Ammon's horn (tissue), 1 donor: ENCODE results near the gene TMEM131.
"Not testable (repeated sequence)": the region's sequence is repeated elsewhere in the genome, so short reads cannot be mapped to it uniquely, and the experiment has no call there.

Experiments
- DNase-seq: peaks from one replicate; pipeline ENCODE4 v3.0.0-alpha.2; 2016; ENCODE audit warnings: low spot score

Gene TMEM131

GRCh38 chr2:97953853-97954252 lies 41.9 kb downstream of the TMEM131 start:
- DNase-seq = no peak

- no peak for DNase-seq
Measured at GRCh38 chr2:97952357-97952756, 43.4 kb downstream of the TMEM131 start.

GRCh38 chr2:97951155-97951680 lies 44.5 kb downstream of the TMEM131 start:
- no peak for DNase-seq

DNA sequence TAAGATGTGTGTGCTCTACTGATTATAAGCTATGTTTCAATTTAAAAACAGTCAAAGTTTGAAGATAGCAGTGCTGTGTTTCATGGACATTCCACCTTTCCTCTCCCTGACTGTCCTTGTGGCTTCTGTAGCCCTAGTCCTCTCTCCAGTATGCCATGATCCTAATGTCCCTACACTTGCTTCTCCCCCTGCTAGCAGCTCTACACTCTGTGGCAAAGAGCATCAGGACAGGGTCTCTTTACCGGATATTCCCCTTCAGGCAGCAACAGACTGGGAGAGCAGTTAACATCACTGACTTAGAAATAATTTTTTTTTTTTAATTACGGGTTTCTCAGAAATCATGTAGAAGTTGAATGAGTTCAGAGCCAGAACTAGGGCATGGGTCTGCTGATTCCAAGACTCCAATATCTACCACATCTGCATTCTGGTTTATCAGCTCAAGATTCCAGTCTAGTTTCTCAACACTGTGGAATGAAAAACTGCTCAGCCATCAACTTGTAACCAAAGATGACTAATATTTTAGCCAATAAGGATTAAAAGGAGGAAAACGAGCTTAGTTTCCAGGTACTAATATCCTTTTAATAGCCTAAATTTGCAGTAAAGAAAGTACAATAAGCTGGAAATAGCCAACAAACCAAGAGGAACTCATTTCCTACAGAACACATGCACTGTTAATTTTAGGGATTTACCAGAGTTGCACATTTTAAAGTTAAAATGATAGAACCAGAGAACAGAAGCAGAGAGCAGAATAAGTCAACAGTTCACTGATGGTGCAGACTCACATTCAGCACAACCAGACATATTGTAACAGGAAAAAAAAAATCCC lies 45.2 kb downstream of the TMEM131 start:
- no peak for DNase-seq

DNA sequence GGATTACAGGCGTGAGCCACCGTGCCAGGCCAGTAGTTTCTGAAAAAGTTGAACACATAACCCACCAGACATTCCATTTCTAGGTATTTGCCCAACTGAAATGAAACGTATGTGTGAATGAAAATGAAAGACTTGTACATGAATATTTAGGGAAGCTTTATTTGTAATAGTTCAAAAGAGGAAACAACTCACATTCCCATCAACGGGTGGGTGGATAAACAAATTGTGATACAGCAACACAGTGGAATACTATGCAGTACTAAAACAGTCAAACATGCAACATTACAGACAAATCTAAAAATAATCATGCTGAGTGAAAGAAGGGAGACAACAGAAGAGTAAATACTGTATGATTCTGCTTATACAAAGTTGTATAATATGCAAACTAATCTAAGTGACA lies 46.8 kb downstream of the TMEM131 start:
- DNase-seq = no peak

GRCh38 chr2:97945791-97946190 lies 50.0 kb downstream of the TMEM131 start:
- DNase-seq = no peak

DNA sequence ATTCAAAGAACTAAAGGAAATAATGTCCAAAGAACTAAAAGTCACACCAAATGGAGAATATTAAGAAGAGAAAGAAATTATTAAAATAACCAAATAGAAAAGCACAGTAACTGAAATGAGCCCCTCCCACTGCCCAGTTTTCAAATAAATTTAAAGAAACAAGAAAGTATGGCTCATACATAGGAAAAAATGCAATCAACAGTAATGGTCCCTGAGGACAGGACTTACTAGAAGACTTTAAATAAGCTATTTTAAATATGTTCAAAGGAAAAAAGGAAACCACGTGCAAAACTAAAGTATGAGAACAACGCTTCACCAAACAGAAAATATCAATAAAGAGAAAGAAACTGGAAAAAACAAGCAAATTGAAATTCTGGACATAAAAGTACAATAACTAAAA lies 58.9 kb downstream of the TMEM131 start:
- no peak for DNase-seq

- no peak for DNase-seq
Measured at GRCh38 chr2:97936199-97936598, 59.5 kb downstream of the TMEM131 start.

DNA sequence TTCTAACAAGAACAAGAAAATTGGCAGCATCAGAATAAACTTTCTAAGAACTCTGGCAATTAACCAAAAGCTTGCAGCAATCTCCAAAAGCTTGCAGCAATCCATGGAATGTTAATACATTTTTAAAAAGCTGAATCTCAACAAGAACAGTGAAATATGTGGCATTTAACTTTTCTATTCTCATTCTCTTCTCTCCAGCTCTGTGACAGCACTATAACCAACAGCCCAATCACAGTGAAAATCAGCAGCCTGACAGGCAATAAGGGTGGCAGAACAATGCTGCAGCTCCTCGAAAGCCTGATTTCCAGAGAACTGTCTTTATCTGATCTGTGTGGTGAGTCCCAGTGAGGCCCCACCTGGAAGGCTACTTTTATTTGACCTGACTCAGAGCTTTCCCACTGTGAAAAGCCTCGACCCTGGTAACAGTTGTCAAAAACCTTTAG lies 60.0 kb downstream of the TMEM131 start:
- peak; percentile 10 for DNase-seq

- no peak for DNase-seq
Measured at GRCh38 chr2:97932975-97933662, 62.6 kb downstream of the TMEM131 start.

- DNase-seq = no peak
Measured at GRCh38 chr2:97931858-97932225, 63.9 kb downstream of the TMEM131 start.

DNA sequence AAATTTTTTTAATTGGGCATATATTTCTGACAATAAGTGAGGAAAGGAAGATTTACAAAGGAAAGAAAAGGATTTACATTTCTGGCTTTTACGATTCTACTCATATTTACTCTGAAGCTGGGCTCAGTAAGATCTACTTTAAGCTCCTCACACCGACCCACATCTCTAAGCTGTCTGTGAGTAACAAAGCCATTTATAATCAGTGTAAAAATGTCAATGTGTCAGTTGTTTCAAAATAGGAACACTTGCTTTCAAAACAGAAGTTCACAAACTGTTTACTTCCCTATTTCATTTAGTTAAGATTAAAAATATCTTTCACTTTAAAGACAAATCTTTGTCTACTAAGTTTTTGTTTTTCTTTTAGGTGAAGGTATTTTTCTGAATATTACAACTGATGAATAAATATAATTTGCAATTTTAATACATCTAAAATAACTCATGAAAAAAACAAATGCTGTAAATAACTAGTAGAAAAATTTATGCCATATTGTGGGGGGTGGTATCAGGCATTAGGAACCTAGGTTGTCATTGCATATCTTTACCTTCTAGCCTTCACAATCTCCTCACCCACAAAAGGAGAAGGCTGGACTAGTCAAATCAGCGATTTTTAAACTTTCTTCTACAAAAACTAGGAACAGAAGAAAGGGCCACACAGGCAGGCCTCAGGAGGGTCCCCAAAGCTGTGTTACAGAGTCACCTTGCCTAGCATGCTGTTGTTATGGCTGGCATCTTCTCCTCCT lies 64.5 kb downstream of the TMEM131 start:
- peak; percentile 19 for DNase-seq

GRCh38 chr2:97928591-97928990 lies 67.2 kb downstream of the TMEM131 start:
- DNase-seq = no peak

- DNase-seq = no peak
Measured at GRCh38 chr2:97926946-97927345, 68.8 kb downstream of the TMEM131 start.

DNA sequence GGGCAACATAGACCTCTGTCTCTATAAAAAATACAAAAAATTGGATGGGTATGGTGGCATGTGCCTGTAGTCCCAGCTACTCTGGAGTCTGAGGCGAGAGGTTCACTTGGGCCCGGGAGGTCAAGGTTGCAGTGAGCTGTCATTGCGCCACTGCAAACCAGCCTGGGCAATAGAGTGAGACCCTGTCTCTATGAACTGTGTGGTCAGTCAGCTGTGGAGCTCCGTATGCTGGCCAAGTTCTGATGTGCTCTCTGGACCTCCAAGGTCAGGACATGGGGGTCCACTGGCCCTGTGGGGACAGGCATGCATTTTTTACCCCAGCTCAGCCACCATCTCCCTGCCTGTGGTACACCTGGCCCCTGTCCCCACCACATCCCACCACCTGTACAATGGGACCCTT lies 71.6 kb downstream of the TMEM131 start:
- DNase-seq = no peak

DNA sequence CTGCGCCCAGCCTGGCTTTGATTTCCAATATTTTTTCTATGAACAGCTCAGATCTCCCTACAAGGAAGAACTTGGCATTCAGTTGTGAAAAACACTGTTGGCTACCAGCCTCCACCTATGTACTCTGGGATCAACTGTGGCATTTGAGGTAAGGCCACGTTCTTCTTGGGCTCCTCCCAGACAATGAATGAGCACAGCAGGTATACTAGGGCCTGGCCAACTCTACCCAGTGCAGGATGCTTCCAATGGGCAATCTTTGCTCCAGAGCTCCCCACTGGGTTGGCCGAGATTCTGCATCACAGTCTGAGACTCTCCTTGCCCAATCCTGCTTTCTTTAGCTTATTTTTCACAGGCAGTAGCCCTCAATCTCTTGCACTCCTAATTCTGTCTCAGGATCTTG lies 75.9 kb downstream of the TMEM131 start:
- no peak for DNase-seq

- DNase-seq = no peak
Measured at GRCh38 chr2:97918818-97919217, 76.9 kb downstream of the TMEM131 start.

DNA sequence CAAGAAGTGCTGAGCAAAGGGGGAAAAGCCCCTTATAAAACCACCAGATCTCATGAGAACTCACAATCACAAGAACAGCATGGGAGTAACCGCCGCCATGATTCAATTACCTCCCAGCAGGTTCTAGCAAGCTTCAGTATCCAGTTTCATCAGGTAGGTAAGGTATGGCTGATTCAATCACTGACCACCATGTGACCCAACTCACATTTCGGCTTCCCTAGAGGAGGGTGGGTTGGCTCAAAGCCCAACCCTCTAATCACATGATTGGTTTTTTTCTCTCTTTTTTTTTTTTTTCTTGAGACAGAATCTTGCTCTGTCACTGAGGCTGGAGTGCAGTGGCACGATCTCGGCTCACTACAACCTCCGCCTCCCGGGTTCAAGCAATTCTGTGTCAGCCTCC lies 78.1 kb downstream of the TMEM131 start:
- not testable (repeated sequence) for DNase-seq

- DNase-seq = no peak
Measured at GRCh38 chr2:97914691-97915213, 81.0 kb downstream of the TMEM131 start.

DNA sequence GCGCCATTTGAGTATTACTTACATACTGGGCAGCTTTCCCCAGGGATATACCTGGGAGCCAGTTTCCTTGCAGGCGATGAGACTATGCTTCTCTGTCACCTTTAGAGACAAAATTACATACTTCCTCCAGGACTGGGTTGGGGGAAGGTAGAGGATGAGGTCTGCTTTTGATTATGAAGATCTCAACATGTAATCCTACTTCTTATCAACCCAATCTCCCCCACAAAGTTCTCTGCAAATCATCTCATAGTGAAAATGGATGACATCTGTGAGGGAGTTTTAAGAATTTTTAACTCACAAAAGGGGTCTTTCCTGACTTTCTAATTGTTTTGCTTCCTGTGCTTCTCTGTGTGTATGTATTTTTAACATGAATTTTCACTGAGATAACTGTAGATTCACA lies 81.9 kb downstream of the TMEM131 start:
- DNase-seq = no peak

DNA sequence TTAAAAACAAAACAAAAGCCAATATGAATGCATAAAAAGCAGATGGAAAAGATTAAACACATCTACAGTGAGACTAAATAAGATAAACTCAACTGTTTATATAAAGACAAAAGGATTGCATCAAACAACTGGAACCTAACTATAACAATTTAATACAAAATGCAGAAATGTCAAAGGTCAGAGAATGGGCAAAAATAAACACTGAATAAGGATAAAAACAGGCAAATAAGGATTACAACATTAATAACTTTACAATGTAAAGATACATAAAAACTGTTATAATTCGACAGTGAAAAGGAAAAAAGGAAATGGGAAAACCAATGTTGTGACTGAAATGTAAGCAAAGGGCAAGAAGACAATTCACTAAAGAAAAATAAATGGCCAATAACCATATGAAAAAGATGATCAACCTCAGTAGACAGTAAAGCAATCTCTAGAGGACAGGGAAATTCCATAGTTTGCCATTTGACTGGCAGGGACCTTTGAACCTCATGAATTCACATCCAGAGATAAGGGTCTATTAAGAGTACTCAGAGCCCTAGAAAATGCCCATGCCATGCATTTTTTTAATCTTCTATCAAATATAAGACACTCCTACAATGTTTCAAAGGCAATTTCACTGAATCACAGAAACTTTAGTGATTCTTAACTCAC lies 83.7 kb downstream of the TMEM131 start:
- no peak for DNase-seq
